ENCODE results near the gene DACH2. TPM values are rescaled to one million over a fixed set of nuclear protein-coding genes. Genes with fewer than 3 reads are reported as not detected.

DACH2 gene
- total RNA-seq, 2 experiments from 2014 or later: not detected

GRCh38 chrX:86148594-86148993, 343 bp downstream of the DACH2 start:
- Histone ChIP-seq H3K9me3 (ENCODE audit: control insufficient read depth in 1 of 2, insufficient read depth in 1 of 2, low read length in 2 of 2) (no peaks in the 10 kb centered on the region), H3K27me3 (ENCODE audit: control insufficient read depth in 1 of 2, insufficient read depth in 2 of 2, low read length in 2 of 2) (peaks cover 14 to 27% of the 10 kb centered on the region in 2 experiments), H3K36me3 (ENCODE audit: insufficient read depth, low read length) (no peaks in the 10 kb centered on the region), H3K27ac (ENCODE audit: low read depth in 1 of 2, low read length in 2 of 2) (no peak overlapping the region), H3K4me1 (ENCODE audit: insufficient read depth, low read length) (peaks cover 9% of the 10 kb centered on the region), H3K4me3 (ENCODE audit: low read length) (peak overlapping the region; percentile 27)
- POLR2A ChIA-PET: no interaction called here
- intact Hi-C loops (cut with DNase I, micrococcal nuclease): no loop called here
- no peaks in the 10 kb centered on the region for H3K36me3 Mint-ChIP-seq (ENCODE audit: low read depth)
- CTCF ChIA-PET: no interaction called here
- no peak for TF ChIP-seq CTCF (IDR thresholded peaks at IDR 0.05)
- peak overlapping the region; percentile 76 for H3K4me3 Mint-ChIP-seq
- peaks cover 25% of the 10 kb centered on the region for H3K27me3 Mint-ChIP-seq
- no peaks in the 10 kb centered on the region for H3K9me3 Mint-ChIP-seq
- DNase-seq: no peak
- H3K27ac Mint-ChIP-seq: no peak overlapping the region
- peaks cover 15% of the 10 kb centered on the region for H3K4me1 Mint-ChIP-seq (ENCODE audit: low read depth)
- no peak for ATAC-seq (ENCODE audit: poor library complexity)

GRCh38 chrX:86149119-86149518, 868 bp downstream of the DACH2 start:
- Mint-ChIP-seq H3K27me3 (peaks cover 25% of the 10 kb centered on the region), H3K36me3 (ENCODE audit: low read depth) (no peaks in the 10 kb centered on the region), H3K4me1 (ENCODE audit: low read depth) (peaks cover 15% of the 10 kb centered on the region), H3K4me3 (peak overlapping the region; percentile 76), H3K9me3 (no peaks in the 10 kb centered on the region), H3K27ac (no peak overlapping the region)
- peaks cover 9% of the 10 kb centered on the region for H3K4me1 ChIP-seq (ENCODE audit: insufficient read depth, low read length)
- CTCF ChIA-PET: no interaction called here
- ATAC-seq (ENCODE audit: poor library complexity) (no peak), DNase-seq (no peak)
- intact Hi-C loops (cut with DNase I, micrococcal nuclease): no loop called here
- no peaks in the 10 kb centered on the region for H3K36me3 ChIP-seq (ENCODE audit: insufficient read depth, low read length)
- H3K27me3 ChIP-seq (ENCODE audit: control insufficient read depth in 1 of 2, insufficient read depth in 2 of 2, low read length in 2 of 2): peaks cover 14 to 27% of the 10 kb centered on the region in 2 experiments
- no peaks in the 10 kb centered on the region for H3K9me3 ChIP-seq (ENCODE audit: control insufficient read depth in 1 of 2, insufficient read depth in 1 of 2, low read length in 2 of 2)
- POLR2A ChIA-PET: no interaction called here
- TF ChIP-seq CTCF (IDR thresholded peaks at IDR 0.05): no peak
- H3K27ac ChIP-seq (ENCODE audit: low read depth in 1 of 2, low read length in 2 of 2): no peak overlapping the region
- peak overlapping the region; percentile 27 for H3K4me3 ChIP-seq (ENCODE audit: low read length)

- peaks cover 21% of the 10 kb centered on the region for H3K27me3 Mint-ChIP-seq
- H3K9me3 Mint-ChIP-seq: no peaks in the 10 kb centered on the region
- DNase-seq (no peak), ATAC-seq (ENCODE audit: poor library complexity) (no peak)
- intact Hi-C loops (cut with DNase I, micrococcal nuclease): no loop called here
- POLR2A ChIA-PET: no interaction called here
- no peak overlapping the region for H3K4me3 ChIP-seq (ENCODE audit: low read length)
- H3K27ac Mint-ChIP-seq: no peak overlapping the region
- H3K27ac ChIP-seq (ENCODE audit: low read depth in 1 of 2, low read length in 2 of 2): no peak overlapping the region
- H3K36me3 Mint-ChIP-seq (ENCODE audit: low read depth): no peaks in the 10 kb centered on the region
- no peak for TF ChIP-seq CTCF (IDR thresholded peaks at IDR 0.05)
- peaks cover 3% of the 10 kb centered on the region for H3K4me1 Mint-ChIP-seq (ENCODE audit: low read depth)
- no peak overlapping the region for H3K4me3 Mint-ChIP-seq
- H3K4me1 ChIP-seq (ENCODE audit: insufficient read depth, low read length): no peaks in the 10 kb centered on the region
- no peaks in the 10 kb centered on the region for H3K9me3 ChIP-seq (ENCODE audit: control insufficient read depth in 1 of 2, insufficient read depth in 1 of 2, low read length in 2 of 2)
- peaks cover under 1 to 12% of the 10 kb centered on the region in 2 experiments for H3K27me3 ChIP-seq (ENCODE audit: control insufficient read depth in 1 of 2, insufficient read depth in 2 of 2, low read length in 2 of 2)
- H3K36me3 ChIP-seq (ENCODE audit: insufficient read depth, low read length): no peaks in the 10 kb centered on the region
- CTCF ChIA-PET: no interaction called here
Measured at GRCh38 chrX:86154553-86154952, 6.3 kb downstream of the DACH2 start.
